Activated CD4-positive, alpha-beta memory T cell treated with anti-CD3 and anti-CD28 coated beads for 36 hours (primary cell): ENCODE results near the gene MT2A. TPM values are rescaled to one million over a fixed set of nuclear protein-coding genes. Genes with fewer than 3 reads are reported as not detected.
"Not testable (repeated sequence)": the region's sequence is repeated elsewhere in the genome, so short reads cannot be mapped to it uniquely, and the experiment has no call there.

Experiments used
- CTCF ChIA-PET: fragments of 350-600 bp; sonication (Branson Sonifier 250); formaldehyde crosslinking; loops from one replicate; lab custom pipeline; 2021; ENCODE audit warnings: antibody characterized with exemption, inconsistent platforms; lab: Charles Lee
- POLR2A ChIA-PET: fragments of 350-600 bp; sonication (Branson Sonifier 250); formaldehyde crosslinking; loops from one replicate; lab custom pipeline; 2021; ENCODE audit warnings: antibody characterized with exemption; lab: Charles Lee
- DNase-seq: peaks from one replicate; pipeline ENCODE4 v3.0.0-alpha.2; 2020
- H3K27ac Mint-ChIP-seq: one replicate; pipeline ENCODE4 v1.8.0; 2021; ENCODE audit warnings: mixed read lengths
- H3K27me3 Mint-ChIP-seq: one replicate; pipeline ENCODE4 v1.8.0; 2021; ENCODE audit warnings: mixed read lengths
- H3K36me3 Mint-ChIP-seq: one replicate; pipeline ENCODE4 v1.8.0; 2021; ENCODE audit warnings: mixed read lengths
- H3K4me1 Mint-ChIP-seq: one replicate; pipeline ENCODE4 v1.8.0; 2021; ENCODE audit warnings: low read depth, mixed read lengths
- H3K4me3 Mint-ChIP-seq: one replicate; pipeline ENCODE4 v1.8.0; 2021; ENCODE audit warnings: mild to moderate bottlenecking, mixed read lengths
- H3K9me3 Mint-ChIP-seq: one replicate; pipeline ENCODE4 v1.8.0; 2021; ENCODE audit warnings: mixed read lengths
- intact Hi-C: fragments of 100-400 bp; cut with micrococcal nuclease; formaldehyde crosslinking; loops from one replicate; pipeline ENCODE4 v1.15.1; 2023
- total RNA-seq, 2 experiments: library from RNA; stranded (reverse); gene quantifications; one replicate each; pipeline ENCODE4 v1.2.3, GENCODE V29; 2021

Gene MT2A
- total RNA-seq, 2 experiments from 2014 or later, result 102 to 105 TPM

DNA sequence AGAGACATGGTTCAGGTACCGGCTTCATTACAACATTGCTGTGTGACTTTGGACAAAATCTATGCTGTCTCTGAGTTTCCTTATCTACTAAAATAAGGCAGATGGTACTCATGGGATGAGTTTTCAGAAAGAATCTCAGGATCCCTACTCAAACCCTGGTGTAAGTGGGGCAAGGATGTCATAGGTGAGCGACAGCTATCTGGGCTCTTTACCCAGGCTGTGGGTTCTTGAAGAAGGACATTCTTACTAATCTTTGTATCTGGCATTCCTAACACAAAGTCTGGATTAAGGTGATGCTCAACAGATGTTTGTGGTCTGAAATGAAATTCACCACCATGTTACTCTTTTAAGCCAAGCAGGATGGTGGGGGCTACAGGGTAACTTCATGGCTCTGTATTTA is 25.5 kb upstream of the MT2A start:
- H3K4me3 Mint-ChIP-seq, H3K27me3 Mint-ChIP-seq, H3K4me1 Mint-ChIP-seq, DNase-seq, H3K9me3 Mint-ChIP-seq, POLR2A ChIA-PET, intact Hi-C loops, H3K36me3 Mint-ChIP-seq, H3K27ac Mint-ChIP-seq: not testable (repeated sequence)
- CTCF ChIA-PET, result interaction anchor here (2.3 kb wide), 1 partner anchor 119 kb away, joined by 7 read pairs; no protein-coding TSS in a partner anchor

DNA sequence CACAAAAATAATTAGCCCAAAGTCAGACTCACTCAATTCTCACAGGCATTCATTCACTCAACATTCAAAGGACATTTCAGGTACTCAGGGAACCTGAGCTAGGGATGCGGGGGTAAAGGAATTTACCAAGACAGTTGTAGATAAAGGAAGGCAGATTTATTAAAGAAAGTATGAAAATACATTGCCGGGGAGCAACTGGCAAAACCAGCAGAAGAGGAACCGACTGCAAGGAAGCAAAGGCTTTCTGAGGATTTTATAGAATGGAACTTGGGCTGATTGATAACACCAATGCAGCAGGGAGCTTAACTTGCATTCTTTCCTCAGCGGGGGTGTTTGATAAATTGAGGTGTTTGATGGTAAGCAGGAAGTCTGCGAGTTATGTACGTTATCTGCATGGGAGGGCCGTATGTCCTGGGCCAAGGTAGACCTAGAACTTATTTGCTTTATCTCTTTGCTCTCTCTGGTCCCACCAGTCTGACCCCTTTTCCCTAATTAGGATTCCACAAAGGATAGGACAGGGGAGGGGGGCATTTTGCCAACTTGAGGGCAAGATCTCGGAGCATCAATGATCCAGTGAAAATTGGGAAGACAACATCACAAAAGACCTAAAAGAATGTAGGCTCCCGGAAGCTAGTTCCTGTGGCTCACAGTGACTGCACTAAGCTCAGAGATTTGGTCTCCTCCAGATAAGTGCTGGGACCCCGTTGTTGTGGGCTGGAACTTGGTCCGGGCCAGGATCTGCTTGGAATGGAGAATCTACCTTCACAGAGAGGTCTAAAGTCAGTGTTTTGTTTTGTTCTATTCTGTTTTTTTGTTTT is 24.8 kb upstream of the MT2A start:
- H3K27me3 Mint-ChIP-seq, result peaks cover 10% of the 10 kb centered on the region
- CTCF ChIA-PET, result interaction anchor here (2.3 kb wide), 1 partner anchor 118 kb away, joined by 7 read pairs; no protein-coding TSS in a partner anchor
- no peak for DNase-seq
- no peaks in the 10 kb centered on the region for H3K4me1 Mint-ChIP-seq
- POLR2A ChIA-PET, result no interaction called here
- H3K36me3 Mint-ChIP-seq, result no peaks in the 10 kb centered on the region
- intact Hi-C loops, result no loop called here
- H3K4me3 Mint-ChIP-seq, result no peak overlapping the region
- no peak overlapping the region for H3K27ac Mint-ChIP-seq
- no peaks in the 10 kb centered on the region for H3K9me3 Mint-ChIP-seq

DNA sequence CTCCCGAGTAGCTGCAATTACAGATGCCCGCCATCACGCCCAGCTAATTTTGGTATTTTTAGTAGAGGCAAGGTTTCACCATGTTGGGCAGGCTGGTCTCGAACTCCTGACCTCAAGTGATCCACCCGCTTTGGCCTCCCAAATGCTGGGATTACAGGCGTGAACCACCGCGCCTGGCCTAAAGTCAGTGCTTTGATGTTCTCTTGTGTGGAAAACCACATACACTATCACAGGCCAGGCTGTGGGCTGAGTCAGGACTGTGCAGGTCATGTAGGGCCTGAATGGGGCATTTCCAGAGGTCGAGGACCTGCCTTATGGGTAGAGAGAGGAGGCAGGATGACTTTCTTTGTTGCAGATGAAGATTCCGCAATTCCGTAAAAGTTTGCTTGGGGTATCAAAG is 24.1 kb upstream of the MT2A start:
- Mint-ChIP-seq H3K27me3 (peaks cover 14% of the 10 kb centered on the region), H3K4me1 (peaks cover 3% of the 10 kb centered on the region), H3K27ac (no peak overlapping the region), H3K36me3 (no peaks in the 10 kb centered on the region), H3K9me3 (no peaks in the 10 kb centered on the region), H3K4me3 (no peak overlapping the region)
- POLR2A ChIA-PET, result no interaction called here
- CTCF ChIA-PET, result no interaction called here
- DNase-seq, result no peak
- intact Hi-C loops, result no loop called here

DNA sequence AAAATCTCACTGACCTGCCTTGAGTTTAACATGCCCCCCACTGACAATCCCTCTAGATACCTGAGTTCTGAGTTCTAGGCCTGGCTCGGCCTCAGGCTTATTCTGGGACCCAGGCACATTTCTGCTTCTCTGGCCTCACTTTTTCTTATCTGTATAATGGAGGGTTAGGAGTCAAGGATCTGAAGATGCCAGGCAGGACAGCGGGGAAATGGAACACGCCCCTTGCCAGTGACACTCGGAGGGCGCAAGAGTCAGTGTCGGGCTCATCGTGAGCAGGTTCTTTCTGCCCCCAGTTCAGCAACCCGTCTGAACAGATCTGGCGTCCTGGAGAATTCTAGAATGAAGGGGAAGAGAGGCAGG is 19.6 kb upstream of the MT2A start:
- peaks cover 34% of the 10 kb centered on the region for H3K27me3 Mint-ChIP-seq
- POLR2A ChIA-PET, result no interaction called here
- intact Hi-C loops, result no loop called here
- peak overlapping the region; percentile 70 for H3K4me3 Mint-ChIP-seq
- no peaks in the 10 kb centered on the region for H3K36me3 Mint-ChIP-seq
- H3K4me1 Mint-ChIP-seq, result peaks cover 12% of the 10 kb centered on the region
- no peak for DNase-seq
- CTCF ChIA-PET, result interaction anchor here (1.1 kb wide), 1 partner anchor 113 kb away, joined by 3 read pairs; no protein-coding TSS in a partner anchor
- H3K27ac Mint-ChIP-seq, result no peak overlapping the region
- H3K9me3 Mint-ChIP-seq, result no peaks in the 10 kb centered on the region

DNA sequence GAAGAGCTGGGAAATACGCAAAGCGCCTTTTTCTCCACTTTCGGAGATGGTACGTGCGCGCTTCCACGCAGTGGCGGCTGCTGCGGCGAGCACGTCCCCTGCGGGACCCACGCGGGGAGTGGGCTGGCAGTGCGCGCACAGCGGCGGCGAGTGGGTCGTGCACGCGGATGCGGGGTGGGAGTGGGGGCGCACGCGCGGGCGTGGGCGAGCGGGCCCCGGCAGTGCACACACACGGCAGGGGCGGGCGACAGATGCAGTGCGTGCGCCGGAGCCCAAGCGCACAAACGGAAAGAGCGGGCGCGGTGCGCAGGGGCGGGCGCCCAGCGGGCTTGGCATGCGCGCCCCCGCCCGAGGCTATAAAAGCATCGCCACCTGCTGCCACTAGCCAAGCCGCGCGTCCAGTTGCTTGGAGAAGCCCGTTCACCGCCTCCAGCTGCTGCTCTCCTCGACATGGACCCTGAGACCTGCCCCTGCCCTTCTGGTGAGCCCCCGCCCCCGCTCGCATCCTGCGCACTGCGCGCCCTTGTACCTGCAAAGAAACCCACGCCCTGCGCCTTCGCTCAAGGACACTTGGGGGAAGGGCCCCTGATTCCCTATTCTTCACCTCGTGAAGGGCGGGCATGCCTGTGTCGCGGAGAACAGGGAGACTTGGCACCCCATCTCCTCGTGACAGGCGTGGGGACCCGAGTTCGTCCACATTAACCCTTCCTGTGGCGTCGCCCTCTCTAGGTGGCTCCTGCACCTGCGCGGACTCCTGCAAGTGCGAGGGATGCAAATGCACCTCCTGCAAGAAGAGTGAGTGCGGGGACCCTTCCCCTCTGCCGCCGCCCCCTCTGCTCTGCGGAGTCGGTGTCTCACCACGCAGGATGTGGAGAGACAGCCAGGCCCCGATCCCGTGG is 19.0 kb upstream of the MT2A start, which contains the start of gene MT3:
Gene MT3, plus strand, starts transcription at position 388 of the 899 bp plus-strand sequence. Its CDS starts 63 bp downstream, at position 451.
- H3K4me3 Mint-ChIP-seq, result peak within 1 kb of the TSS; percentile 70
- H3K9me3 Mint-ChIP-seq, result peaks cover 5% of the 10 kb centered on the region
- DNase-seq, result peak; percentile 39
- intact Hi-C loops, result no loop called here
- ChIA-PET POLR2A (no interaction called here), CTCF (interaction anchor here (3.0 kb wide), 1 partner anchor 12 kb away, joined by 14 read pairs; no protein-coding TSS in a partner anchor)
- H3K27me3 Mint-ChIP-seq, result peaks cover 34% of the 10 kb centered on the region
- peaks cover 12% of the 10 kb centered on the region for H3K4me1 Mint-ChIP-seq
- H3K27ac Mint-ChIP-seq, result no peak within 1 kb of the TSS
- H3K36me3 Mint-ChIP-seq, result no peaks in the 10 kb centered on the region

DNA sequence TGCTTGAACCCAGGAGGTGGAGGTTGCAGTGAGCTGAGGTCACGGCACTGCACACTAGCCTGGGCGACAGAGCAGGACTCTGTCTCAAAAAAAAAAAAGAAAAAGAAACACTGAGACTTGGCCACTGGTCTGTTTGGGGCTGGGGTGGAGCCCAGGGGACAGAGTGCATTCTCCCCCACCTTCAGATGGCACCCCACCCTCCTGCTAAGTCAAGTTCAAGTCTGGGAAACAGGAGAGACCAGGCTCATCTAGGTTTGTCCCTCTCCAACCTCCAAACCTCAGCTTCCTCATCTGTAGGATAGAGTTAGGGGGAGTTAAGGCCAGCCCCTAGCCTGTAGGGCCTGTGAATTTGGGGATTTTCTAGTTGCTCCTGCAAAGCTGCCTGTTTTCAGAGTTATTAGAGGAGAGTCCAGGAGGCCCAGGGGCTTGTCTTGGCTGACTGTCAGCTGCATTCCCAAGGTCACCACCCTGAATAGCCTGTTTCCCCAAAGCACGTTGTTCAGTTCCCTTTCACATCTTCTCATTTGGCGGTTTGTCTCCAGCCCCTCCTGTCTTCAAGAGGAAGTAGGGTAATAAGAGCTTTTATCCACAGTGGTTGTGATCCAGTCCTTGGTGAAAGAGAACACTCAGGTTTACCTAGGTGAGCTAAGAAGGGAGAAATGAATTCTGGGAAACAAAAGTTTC is 16.9 kb upstream of the MT2A start:
- ChIA-PET CTCF (interaction anchor here (0.6 to 3.0 kb wide), 5 partner anchors 10 to 102 kb away, joined by 4 to 14 read pairs (median 5); no protein-coding TSS in a partner anchor), POLR2A (no interaction called here)
- DNase-seq, result no peak
- intact Hi-C loops, result no loop called here
- Mint-ChIP-seq H3K4me1 (peaks cover 12% of the 10 kb centered on the region), H3K4me3 (no peak overlapping the region), H3K27me3 (peaks cover 33% of the 10 kb centered on the region), H3K27ac (no peak overlapping the region), H3K9me3 (peaks cover 5% of the 10 kb centered on the region), H3K36me3 (no peaks in the 10 kb centered on the region)

DNA sequence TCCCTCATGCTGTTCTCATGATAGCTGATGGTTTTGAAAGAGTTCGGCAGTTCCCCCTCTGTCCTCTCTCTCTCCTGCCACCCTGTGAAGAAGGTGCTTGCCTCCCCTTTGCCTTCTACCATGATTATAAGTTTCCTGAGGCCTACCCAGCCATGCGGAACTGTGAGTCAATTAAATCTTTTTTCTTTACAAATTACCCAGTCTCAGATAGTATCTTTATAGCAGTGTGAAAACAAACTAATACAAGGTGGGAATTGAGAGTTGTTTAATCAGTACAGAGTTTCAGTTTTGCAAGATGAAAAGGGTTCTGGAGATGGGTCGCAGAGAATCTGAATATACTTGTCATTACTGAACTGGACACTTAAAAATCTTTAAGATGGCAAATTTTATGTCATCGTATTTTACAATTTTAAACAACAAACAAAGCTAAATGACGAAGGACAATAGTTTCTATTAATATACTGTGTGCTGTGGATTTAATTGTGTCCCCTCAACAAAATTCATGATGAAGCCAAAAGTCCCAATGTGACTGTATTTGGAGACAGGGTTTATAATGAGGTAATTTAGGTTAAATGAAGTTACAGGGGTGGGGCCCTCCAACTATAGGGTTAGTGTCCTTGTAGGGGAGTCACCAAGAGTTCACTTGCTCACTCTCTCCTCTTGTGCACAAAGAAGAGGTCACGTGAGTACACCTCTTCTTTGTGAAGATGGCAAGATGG is 14.7 kb upstream of the MT2A start:
- POLR2A ChIA-PET, result no interaction called here
- no peak for DNase-seq
- peaks cover 23% of the 10 kb centered on the region for H3K27me3 Mint-ChIP-seq
- peaks cover 5% of the 10 kb centered on the region for H3K9me3 Mint-ChIP-seq
- H3K27ac Mint-ChIP-seq, result no peak overlapping the region
- no peaks in the 10 kb centered on the region for H3K36me3 Mint-ChIP-seq
- CTCF ChIA-PET, result interaction anchor here (1.4 kb wide), 1 partner anchor 108 kb away, joined by 3 read pairs; no protein-coding TSS in a partner anchor
- peaks cover 16% of the 10 kb centered on the region for H3K4me1 Mint-ChIP-seq
- intact Hi-C loops, result no loop called here
- H3K4me3 Mint-ChIP-seq, result no peak overlapping the region

DNA sequence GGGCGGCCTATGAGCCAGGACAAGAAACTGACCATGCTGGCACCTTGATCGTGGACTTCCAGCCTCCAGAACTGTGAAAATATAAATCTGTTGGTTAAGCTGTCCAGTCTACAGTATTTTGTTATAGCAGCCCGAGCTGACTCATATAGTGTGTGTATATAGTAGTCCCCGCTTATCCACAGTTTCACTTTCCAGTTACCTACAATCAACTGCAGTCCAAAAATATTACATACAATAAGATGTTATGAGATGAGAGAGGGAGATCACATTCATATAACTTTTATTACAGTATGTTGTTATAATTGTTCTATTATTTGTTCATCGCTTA is 14.1 kb upstream of the MT2A start:
- ChIA-PET CTCF (no interaction called here), POLR2A (no interaction called here)
- intact Hi-C loops, result no loop called here
- Mint-ChIP-seq H3K9me3 (peaks cover 5% of the 10 kb centered on the region), H3K4me3 (no peak overlapping the region), H3K4me1 (peaks cover 13% of the 10 kb centered on the region), H3K27me3 (peaks cover 19% of the 10 kb centered on the region), H3K36me3 (no peaks in the 10 kb centered on the region), H3K27ac (no peak overlapping the region)
- no peak for DNase-seq

DNA sequence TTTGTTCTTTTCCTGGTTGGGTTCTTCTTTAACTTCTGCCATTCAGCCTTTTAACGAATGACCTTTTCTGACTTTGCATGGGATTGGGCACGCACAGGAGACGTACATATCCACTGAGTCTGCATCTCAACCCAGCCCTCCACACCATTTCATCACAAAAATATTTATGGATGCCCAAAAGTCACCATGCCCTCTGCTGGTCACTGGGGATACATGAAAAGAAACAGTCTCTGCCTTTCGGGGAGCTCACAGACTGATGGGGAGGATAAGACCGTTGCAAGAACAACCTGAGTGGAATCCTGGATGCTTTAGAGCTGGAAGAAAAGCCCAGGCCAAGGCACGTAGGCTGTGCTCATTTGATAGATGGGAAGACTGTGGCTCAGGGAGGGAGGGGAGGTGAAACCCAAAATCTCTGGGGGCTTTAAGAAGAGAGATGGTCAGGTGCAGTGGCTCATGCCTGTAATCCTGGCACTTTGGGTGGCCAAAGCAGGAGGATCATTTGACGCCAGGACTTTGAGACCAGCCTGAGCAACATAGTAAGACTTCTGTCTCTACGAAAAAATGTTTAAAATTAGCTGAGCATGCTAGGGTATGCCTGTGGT is 7.9 kb upstream of the MT2A start:
- H3K36me3 Mint-ChIP-seq, result no peaks in the 10 kb centered on the region
- no peaks in the 10 kb centered on the region for H3K9me3 Mint-ChIP-seq
- intact Hi-C loops, result no loop called here
- H3K4me1 Mint-ChIP-seq, result peaks cover 9% of the 10 kb centered on the region
- H3K27me3 Mint-ChIP-seq, result peaks cover 6% of the 10 kb centered on the region
- peak; percentile 37 for DNase-seq
- H3K4me3 Mint-ChIP-seq, result no peak overlapping the region
- POLR2A ChIA-PET, result interaction anchor here (1.6 kb wide), 1 partner anchor 102 kb away, joined by 4 read pairs; no protein-coding TSS in a partner anchor
- CTCF ChIA-PET, result interaction anchor here (0.6 to 2.8 kb wide), 20 partner anchors 9 to 145 kb away, joined by 3 to 21 read pairs (median 4); partner anchors contain the start of genes MT1H and NUP93
- H3K27ac Mint-ChIP-seq, result no peak overlapping the region

DNA sequence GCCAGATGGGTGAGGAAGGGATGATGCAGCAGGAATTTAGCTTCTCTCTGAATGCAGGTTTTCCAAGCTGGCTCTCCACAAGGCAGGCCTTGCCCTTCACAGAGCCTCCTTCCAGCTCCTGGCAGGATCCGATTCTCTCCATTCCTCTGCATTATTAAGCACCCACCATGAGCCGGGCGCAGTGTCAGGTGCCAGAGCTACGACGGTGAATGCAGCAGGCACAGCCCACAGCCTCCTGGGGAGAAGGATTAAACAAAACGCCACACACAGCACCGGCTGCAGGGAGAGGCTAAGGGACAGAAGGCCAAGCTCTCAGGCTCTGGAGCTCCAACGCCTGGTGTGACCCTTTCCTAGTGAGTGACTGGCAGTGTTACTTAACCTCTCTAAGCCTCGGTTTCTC is 7.1 kb upstream of the MT2A start:
- DNase-seq, result no peak
- ChIA-PET POLR2A (interaction anchor here (1.6 kb wide), 1 partner anchor 101 kb away, joined by 4 read pairs; no protein-coding TSS in a partner anchor), CTCF (interaction anchor here (0.9 to 2.8 kb wide), 13 partner anchors 9 to 128 kb away, joined by 3 to 21 read pairs (median 4); partner anchors contain the start of gene NUP93)
- no peak overlapping the region for H3K27ac Mint-ChIP-seq
- H3K4me1 Mint-ChIP-seq, result peaks cover 13% of the 10 kb centered on the region
- peaks cover 6% of the 10 kb centered on the region for H3K27me3 Mint-ChIP-seq
- H3K9me3 Mint-ChIP-seq, result no peaks in the 10 kb centered on the region
- H3K36me3 Mint-ChIP-seq, result no peaks in the 10 kb centered on the region
- no peak overlapping the region for H3K4me3 Mint-ChIP-seq
- intact Hi-C loops, result no loop called here
